CD4-positive, alpha-beta T cell (primary cell): ENCODE data around the gene NBPF8. TPM values are rescaled to one million over a fixed set of nuclear protein-coding genes. Genes with fewer than 3 reads are reported as not detected.
"Not testable (repeated sequence)": the region's sequence is repeated elsewhere in the genome, so short reads cannot be mapped to it uniquely, and the experiment has no call there.

Experiments
- ATAC-seq: fragments of 200-7000 bp; cut with Tn5 transposase; one replicate; pipeline ENCODE4 v1.10.0; 2022; ENCODE audit warnings: mild to moderate bottlenecking; ENCODE audit not compliant: poor library complexity
- CTCF ChIA-PET: fragments of 350-600 bp; sonication (Branson Sonifier 250); formaldehyde crosslinking; loops from one replicate; lab custom pipeline; 2021; ENCODE audit warnings: antibody characterized with exemption, inconsistent platforms; lab: Charles Lee
- POLR2A ChIA-PET: fragments of 350-600 bp; sonication (Branson Sonifier 250); formaldehyde crosslinking; loops from one replicate; lab custom pipeline; 2021; ENCODE audit warnings: antibody characterized with exemption, inconsistent platforms; lab: Charles Lee
- DNase-seq, 14 experiments: peaks; one replicate each; pipeline ENCODE4 v3.0.0-alpha.2; 2013 to 2020; ENCODE audit warnings: mixed read lengths in 2 of 14
- H3K27ac ChIP-seq, 2 donors: one replicate each; pipeline versions ENCODE4 v1.5.1 to v1.7.0; 2013; ENCODE audit warnings: low read length in 2 of 2, low read depth in 1 of 2, mild to moderate bottlenecking in 1 of 2
- H3K27me3 ChIP-seq, 2 experiments: 1 replicate in 1 of 2; 2 replicates in 1 of 2; pipeline versions ENCODE4 v1.6.1 to v1.7.0; 2013; ENCODE audit warnings: low read length in 2 of 2, control low read depth in 1 of 2, mild to moderate bottlenecking in 1 of 2, moderate library complexity in 1 of 2; ENCODE audit not compliant: insufficient read depth in 2 of 2, control insufficient read depth in 1 of 2
- H3K36me3 ChIP-seq: one replicate; pipeline ENCODE4 v1.6.1; 2013; ENCODE audit warnings: low read length, control low read depth; ENCODE audit not compliant: insufficient read depth
- H3K4me1 ChIP-seq: one replicate; pipeline ENCODE4 v1.6.1; 2013; ENCODE audit warnings: low read length, control low read depth; ENCODE audit not compliant: insufficient read depth
- H3K4me3 ChIP-seq: one replicate; pipeline ENCODE4 v1.5.1; 2013; ENCODE audit warnings: mild to moderate bottlenecking, low read length, moderate library complexity
- H3K9me3 ChIP-seq, 2 experiments: 1 replicate in 1 of 2; 2 replicates in 1 of 2; pipeline versions ENCODE4 v1.6.1 to v1.7.0; 2013; ENCODE audit warnings: low read length in 2 of 2, mild to moderate bottlenecking in 2 of 2, control low read depth in 1 of 2, moderate library complexity in 1 of 2; ENCODE audit not compliant: control insufficient read depth in 1 of 2, insufficient read depth in 1 of 2
- H3K27ac Mint-ChIP-seq: one replicate; pipeline ENCODE4 v1.8.0; 2020; ENCODE audit warnings: mixed read lengths
- H3K27me3 Mint-ChIP-seq: one replicate; pipeline ENCODE4 v1.8.0; 2021; ENCODE audit warnings: mixed read lengths
- H3K36me3 Mint-ChIP-seq: one replicate; pipeline ENCODE4 v1.8.0; 2021; ENCODE audit warnings: low read depth, mixed read lengths
- H3K4me1 Mint-ChIP-seq: one replicate; pipeline ENCODE4 v1.8.0; 2021; ENCODE audit warnings: low read depth, mixed read lengths
- H3K4me3 Mint-ChIP-seq: one replicate; pipeline ENCODE4 v1.8.0; 2020; ENCODE audit warnings: mild to moderate bottlenecking, mixed read lengths
- H3K9me3 Mint-ChIP-seq: one replicate; pipeline ENCODE4 v1.8.0; 2020; ENCODE audit warnings: mixed read lengths
- intact Hi-C, 2 experiments: fragments of 100-400 bp; cut with DNase I in 1 of 2; cut with micrococcal nuclease in 1 of 2; formaldehyde crosslinking; loops; one replicate each; pipeline versions ENCODE4 v1.15.1 to v1.9.0; 2023 to 2025; cut with DNase I, micrococcal nuclease
- polyA plus RNA-seq, 2 donors: library from polyadenylated mRNA; unstranded; fragments of 120-200 nt; gene quantifications; one replicate each; pipeline ENCODE4 v1.2.1, GENCODE V29; 2013
- total RNA-seq, 174 experiments: library from RNA in 2 of 174; stranded (reverse) in 2 of 174; gene quantifications; one replicate each; pipeline ENCODE4 v1.2.3 and lab custom pipeline; 2021 to 2026

Gene NBPF8, protein sequence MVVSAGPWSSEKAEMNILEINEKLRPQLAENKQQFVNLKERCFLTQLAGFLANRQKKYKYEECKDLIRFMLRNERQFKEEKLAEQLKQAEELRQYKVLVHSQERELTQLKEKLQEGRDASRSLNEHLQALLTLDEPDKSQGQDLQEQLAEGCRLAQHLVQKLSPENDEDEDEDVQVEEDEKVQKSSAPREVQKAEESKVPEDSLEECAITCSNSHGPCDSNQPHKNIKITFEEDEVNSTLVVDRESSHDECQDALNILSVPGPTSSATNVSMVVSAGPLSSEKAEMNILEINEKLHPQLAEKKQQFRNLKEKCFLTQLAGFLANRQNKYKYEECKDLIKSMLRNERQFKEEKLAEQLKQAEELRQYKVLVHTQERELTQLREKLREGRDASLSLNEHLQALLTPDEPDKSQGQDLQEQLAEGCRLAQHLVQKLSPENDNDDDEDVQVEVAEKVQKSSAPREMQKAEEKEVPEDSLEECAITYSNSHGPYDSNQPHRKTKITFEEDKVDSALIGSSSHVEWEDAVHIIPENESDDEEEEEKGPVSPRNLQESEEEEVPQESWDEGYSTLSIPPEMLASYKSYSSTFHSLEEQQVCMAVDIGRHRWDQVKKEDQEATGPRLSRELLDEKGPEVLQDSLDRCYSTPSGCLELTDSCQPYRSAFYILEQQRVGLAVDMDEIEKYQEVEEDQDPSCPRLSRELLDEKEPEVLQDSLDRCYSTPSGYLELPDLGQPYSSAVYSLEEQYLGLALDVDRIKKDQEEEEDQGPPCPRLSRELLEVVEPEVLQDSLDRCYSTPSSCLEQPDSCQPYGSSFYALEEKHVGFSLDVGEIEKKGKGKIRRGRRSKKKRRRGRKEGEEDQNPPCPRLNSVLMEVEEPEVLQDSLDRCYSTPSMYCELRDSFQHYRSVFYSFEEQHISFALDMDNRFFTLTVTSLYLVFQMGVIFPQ
- total RNA-seq, result 10 to 100 TPM; 38.8 to 40.9 TPM
- polyA plus RNA-seq (2013, experiment 1 of 2), result 37.2 TPM
- polyA plus RNA-seq (2013, experiment 2 of 2), result 47.6 TPM
- total RNA-seq (lab: John Stamatoyannopoulos, UW), result 15.6 to 163 (median 41.7) reads per million in 172 experiments

DNA sequence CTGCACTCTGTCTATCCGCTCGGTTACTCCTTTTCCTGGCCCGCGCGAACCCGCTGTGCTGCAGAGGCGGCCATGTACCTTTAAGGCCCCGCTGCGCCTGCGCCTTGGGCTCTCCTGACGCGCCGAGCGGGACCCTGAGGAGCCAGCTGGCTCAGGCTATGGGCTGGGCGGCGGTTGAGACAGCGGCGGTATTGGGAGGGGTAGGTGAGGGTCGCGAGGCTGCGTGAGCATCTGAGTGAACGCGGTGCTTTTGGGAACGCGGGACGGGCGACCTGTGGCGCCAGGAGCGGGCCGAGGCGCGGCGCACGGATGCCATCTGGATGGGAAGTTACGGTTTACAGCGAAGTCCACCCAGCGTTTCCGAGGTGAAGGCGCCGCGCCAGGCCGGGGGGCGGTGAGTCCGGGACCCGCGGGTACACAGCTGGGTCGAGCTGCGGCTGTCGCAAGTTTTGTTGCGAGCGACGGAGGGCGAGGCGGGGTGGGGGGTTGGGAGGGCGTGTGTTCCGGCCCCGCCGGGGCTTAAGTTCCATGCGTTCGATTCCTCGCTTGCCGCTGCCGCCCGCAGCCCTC lies at the start of gene NBPF8:
Gene NBPF8 (plus strand): TSS at position 125 of the 570 bp plus-strand sequence. CDS start 21,488 bp downstream, outside the sequence.
- CTCF ChIA-PET, result not testable (repeated sequence)

DNA sequence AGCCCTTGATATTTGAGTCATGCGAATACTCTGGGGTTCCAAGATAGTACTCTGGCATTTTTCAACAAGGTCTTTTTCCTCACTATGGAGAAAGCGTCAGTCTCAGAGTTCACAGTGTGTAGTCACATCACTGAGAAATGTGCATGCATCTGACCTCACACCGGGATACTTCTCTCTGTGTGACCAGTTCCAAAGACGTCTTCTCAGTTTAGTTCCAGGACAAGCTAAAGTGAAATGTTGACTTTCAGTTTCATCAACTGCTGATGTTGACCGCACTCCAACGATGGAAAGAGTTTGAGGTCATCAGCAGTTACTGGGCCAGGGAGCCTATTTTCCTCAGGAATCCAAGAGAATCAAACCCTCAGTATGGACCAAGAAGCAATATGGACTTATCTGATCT lies 47.1 kb upstream of the NBPF8 start:
- H3K4me1 Mint-ChIP-seq, H3K4me1 ChIP-seq, H3K27me3 ChIP-seq, ATAC-seq, H3K9me3 ChIP-seq, H3K27ac ChIP-seq, H3K36me3 ChIP-seq, POLR2A ChIA-PET, H3K4me3 ChIP-seq, H3K4me3 Mint-ChIP-seq, H3K36me3 Mint-ChIP-seq, H3K9me3 Mint-ChIP-seq, DNase-seq, H3K27ac Mint-ChIP-seq, intact Hi-C loops, CTCF ChIA-PET, H3K27me3 Mint-ChIP-seq: not testable (repeated sequence)

More for the DNA sequence above, at the start of gene NBPF8:
- H3K27ac Mint-ChIP-seq, result peak within 1 kb of the TSS; percentile 84
- H3K9me3 Mint-ChIP-seq, H3K4me1 Mint-ChIP-seq, H3K27me3 ChIP-seq, H3K27ac ChIP-seq, POLR2A ChIA-PET, H3K36me3 Mint-ChIP-seq, H3K27me3 Mint-ChIP-seq, H3K36me3 ChIP-seq, intact Hi-C loops, H3K4me1 ChIP-seq, H3K9me3 ChIP-seq: not testable (repeated sequence)
- DNase-seq (peak; percentile 53 to 83 (median 68)), ATAC-seq (peak; percentile 97)
- H3K4me3 Mint-ChIP-seq, result peak within 1 kb of the TSS; percentile 91
- H3K4me3 ChIP-seq, result peak within 1 kb of the TSS; percentile 58

DNA sequence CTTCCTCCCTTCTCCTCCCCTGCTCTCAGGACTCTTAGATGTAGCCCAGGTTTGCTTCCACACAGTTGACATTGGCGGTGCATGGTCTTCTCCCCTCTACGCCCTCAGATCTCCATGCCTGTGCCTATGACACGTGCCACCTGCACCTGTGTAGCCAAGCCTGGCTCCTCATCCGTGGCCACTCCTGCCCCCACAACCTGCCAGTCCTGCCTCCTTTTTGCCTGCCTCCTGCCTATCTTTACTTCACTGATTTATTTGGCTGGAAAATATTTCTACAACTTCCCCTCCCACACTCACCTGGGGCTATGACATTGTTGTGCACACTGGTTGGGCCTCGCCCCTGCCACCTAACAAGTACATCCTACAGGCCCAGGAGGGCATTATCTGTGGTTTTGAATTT lies 28.2 kb upstream of the NBPF8 start:
- H3K27ac Mint-ChIP-seq, H3K4me1 ChIP-seq, H3K9me3 Mint-ChIP-seq, H3K4me1 Mint-ChIP-seq, H3K27ac ChIP-seq, DNase-seq, H3K36me3 ChIP-seq, H3K9me3 ChIP-seq, H3K36me3 Mint-ChIP-seq, H3K4me3 ChIP-seq, H3K4me3 Mint-ChIP-seq, intact Hi-C loops, H3K27me3 Mint-ChIP-seq, ATAC-seq, CTCF ChIA-PET, H3K27me3 ChIP-seq, POLR2A ChIA-PET: not testable (repeated sequence)

DNA sequence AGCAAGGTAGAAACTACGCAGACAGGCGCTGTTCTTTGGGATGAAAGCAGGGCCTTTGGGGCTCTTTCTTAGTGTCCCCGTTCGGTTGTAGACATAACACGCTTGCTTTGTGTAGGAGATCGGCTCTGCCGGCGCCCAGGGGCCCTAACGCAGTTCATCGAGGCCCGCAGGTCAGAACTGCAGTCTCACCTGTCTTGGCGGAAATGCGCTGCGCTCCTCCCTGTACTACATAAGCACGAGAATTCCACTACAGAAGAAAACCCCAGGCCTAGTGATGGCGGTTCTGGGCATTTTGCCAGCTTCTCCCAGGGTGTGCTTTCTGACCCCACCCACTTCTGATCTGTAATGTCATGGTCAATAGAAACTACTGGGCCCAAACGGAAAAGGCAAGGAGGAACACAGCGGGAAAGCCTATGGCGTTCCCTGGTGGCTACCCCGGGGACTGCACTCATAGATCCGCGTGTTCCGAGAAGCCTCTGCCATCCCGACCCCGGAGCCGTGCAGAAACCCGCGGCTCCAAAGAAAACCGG lies 26.2 kb upstream of the NBPF8 start:
- H3K36me3 ChIP-seq, H3K27ac Mint-ChIP-seq, H3K4me1 ChIP-seq, H3K27ac ChIP-seq, H3K36me3 Mint-ChIP-seq, POLR2A ChIA-PET, H3K9me3 Mint-ChIP-seq, CTCF ChIA-PET, H3K4me1 Mint-ChIP-seq, H3K9me3 ChIP-seq, intact Hi-C loops, H3K4me3 Mint-ChIP-seq, H3K27me3 Mint-ChIP-seq, H3K27me3 ChIP-seq: not testable (repeated sequence)
- peak overlapping the region; percentile 7 for H3K4me3 ChIP-seq
- DNase-seq (peak in 7 of 14 experiments; percentile 3 to 76 (median 44)), ATAC-seq (peak; percentile 43)

DNA sequence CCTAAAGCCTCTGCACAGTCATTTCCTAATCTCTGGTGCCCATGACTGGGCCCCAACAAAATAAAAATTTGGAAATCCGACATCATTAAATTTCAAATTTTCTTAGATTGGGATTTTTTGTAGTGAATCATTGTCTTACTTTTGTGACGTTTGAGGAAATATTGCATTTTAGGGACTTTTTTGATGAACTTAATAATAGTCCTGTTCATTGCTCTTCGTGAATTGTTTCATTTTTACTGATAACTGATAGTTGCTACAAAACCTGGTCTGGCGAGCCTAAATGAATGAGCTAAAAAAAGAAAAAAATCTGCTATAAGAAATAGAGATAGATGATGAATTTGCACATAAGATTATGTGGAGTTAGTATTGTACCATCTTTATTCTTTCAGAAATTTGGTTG lies 23.5 kb upstream of the NBPF8 start:
- H3K27me3 ChIP-seq, CTCF ChIA-PET, DNase-seq, H3K4me1 ChIP-seq, H3K4me3 Mint-ChIP-seq, ATAC-seq, H3K27ac Mint-ChIP-seq, H3K9me3 ChIP-seq, H3K36me3 ChIP-seq, H3K9me3 Mint-ChIP-seq, H3K4me3 ChIP-seq, intact Hi-C loops, H3K4me1 Mint-ChIP-seq, H3K27ac ChIP-seq, H3K27me3 Mint-ChIP-seq, POLR2A ChIA-PET, H3K36me3 Mint-ChIP-seq: not testable (repeated sequence)

DNA sequence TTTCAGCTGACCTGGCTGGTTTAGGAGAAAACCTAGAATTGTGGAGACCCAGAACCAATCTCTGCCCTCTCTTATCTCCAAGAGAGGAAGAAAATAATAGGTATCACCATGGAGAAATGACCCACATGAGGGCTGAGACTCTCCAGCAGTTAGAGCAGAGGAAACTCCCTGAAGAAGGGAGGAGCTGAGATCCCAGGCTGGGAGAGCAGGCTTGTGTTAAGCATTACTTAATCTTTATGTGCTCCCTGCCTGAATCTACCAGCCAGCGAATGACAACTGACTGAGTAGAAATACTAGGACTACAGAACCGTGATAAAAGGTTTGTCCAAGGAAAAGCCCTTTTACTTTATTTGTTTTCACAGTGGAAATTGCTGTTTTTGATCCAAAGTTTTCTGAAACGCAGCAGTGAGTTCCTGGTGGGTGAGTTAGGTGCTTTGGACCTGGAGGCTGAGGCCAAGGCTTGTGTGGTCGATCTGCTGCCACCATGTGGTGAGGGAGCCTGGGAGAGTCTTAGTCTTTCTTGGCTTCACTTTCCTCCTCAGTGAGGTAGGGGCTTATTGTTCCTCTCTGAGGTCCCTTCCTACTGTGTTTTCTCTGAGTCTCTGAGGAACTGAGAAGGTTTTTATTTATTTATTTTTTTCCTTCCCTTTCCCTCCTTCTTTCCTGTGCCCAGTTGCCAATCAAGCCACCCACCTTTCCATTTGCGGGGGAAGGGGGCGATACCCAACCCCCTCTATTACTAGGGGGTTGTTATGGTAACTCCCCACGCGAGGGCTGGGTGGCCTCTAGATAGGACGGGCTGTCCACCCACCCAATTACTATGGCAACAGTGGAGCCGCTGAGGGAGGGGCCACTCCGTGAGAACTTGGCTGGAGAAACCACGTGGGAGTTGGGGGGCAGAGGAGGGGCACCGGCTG lies 21.3 kb upstream of the NBPF8 start:
- not testable (repeated sequence) for ATAC-seq, H3K4me1 ChIP-seq

More for the DNA sequence above, 21.3 kb upstream of the NBPF8 start:
- H3K27ac Mint-ChIP-seq, H3K27ac ChIP-seq, POLR2A ChIA-PET, H3K27me3 Mint-ChIP-seq, DNase-seq, H3K4me1 Mint-ChIP-seq, intact Hi-C loops, H3K9me3 Mint-ChIP-seq, CTCF ChIA-PET, H3K36me3 Mint-ChIP-seq, H3K27me3 ChIP-seq, H3K4me3 Mint-ChIP-seq, H3K4me3 ChIP-seq, H3K36me3 ChIP-seq, H3K9me3 ChIP-seq: not testable (repeated sequence)
